ENCODE data around the gene DNM1.

Gene DNM1

DNA sequence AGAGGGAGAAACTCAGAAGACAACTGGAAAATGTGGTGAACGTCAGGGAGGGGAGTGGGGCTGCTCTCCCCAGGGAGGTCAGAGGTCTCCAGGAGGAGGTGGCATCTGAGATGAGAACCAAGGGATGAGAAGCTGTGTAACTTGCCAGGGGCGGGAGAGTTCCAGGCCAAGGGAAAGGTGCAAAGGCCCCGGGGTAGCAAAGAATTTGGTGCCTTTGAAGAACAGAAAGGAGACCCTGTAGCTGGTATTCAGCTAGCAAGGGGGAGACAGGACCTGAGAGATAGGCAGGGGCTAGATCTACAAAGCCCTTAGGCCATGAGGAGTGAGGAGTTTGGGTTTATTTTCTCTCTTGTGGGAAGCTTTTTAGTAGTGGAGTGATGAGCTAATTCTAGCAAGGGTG is 3.3 kb downstream of the DNM1 start:
- FAIRE-seq: no peak

GRCh38 chr9:128206916-128207910 is 4.0 kb downstream of the DNM1 start:
- FAIRE-seq: no peak

GRCh38 chr9:128208386-128208785 is 5.2 kb downstream of the DNM1 start:
- FAIRE-seq: no peak

- FAIRE-seq: no peak
Measured at GRCh38 chr9:128208946-128209669, 5.9 kb downstream of the DNM1 start.

DNA sequence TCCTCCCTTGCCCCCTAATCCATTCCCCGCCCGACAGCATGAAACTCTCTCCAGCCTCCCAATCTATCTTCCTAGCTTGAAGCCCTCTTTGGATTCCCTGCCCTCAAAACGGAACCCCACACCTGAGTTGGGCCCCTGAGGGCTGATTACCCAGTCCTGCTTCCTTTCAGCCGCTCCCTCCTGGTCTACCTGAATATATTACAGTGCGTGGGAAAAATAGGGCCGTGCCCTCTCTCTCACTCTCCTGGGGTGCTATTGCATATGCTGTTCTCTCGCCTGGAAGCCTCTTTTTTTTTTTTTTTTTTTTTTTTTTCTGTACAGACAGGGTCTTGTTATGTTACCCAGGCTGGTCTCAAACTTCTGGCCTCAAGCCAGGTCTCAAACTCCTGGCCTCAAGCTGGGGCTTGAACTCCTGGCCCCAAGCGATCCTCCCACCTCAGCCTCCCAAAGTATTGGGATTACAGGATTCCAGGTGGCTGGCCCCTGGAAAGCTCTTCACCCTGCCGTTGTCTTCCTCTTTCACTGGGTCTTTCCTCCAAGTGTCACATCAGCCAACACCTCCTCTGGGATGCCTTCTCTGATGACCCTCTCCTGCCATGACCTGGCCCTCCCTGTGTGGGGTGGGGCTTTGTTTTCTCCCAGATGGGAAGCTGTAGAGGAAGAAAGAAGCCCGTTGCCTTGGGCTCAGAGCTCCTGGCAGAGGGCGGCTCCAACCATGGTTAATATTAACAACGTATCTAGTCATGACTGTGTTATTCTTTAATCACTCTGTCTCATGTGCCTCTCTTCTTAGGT is 8.2 kb downstream of the DNM1 start:
- no peak for FAIRE-seq

- FAIRE-seq: no peak
Measured at GRCh38 chr9:128211981-128212281, 8.8 kb downstream of the DNM1 start.

DNA sequence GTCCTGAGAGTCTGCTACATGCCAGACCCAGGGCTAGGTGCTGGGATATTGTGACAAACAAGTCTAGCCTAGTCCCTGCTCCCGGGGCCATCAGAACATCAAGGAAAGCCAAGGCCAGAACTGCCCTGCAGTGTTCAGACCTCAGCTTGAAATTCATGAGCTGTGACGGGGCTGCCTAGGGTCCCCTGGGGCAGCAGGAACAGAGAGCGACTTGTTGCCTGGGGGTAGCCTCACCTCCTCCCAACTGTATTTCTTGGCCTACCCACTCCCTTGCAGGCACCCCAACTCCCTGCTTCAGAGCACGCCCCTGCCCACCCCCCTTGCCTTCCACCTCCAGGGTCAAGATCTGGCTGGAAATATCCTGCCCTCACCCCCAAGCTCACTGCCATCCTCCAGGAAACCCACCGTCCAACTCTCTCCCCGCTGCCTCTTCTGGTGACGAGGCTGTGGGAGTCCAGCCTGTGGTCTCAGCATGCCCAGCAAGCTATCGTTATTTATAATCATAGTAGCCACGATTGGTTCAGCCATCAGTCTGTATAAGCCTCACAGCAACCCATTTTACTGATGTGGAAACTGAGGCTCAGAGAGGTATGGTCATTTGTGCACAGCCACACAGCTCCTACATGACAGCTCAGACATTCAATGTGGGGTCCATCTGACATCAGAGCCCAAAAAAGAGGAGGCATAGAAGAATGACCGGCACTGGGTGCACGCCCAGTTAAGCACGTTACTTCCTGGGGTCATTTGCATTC is 10.7 kb downstream of the DNM1 start:
- FAIRE-seq: no peak

- no peak for FAIRE-seq
Measured at GRCh38 chr9:128214571-128215490, 11.7 kb downstream of the DNM1 start.

DNA sequence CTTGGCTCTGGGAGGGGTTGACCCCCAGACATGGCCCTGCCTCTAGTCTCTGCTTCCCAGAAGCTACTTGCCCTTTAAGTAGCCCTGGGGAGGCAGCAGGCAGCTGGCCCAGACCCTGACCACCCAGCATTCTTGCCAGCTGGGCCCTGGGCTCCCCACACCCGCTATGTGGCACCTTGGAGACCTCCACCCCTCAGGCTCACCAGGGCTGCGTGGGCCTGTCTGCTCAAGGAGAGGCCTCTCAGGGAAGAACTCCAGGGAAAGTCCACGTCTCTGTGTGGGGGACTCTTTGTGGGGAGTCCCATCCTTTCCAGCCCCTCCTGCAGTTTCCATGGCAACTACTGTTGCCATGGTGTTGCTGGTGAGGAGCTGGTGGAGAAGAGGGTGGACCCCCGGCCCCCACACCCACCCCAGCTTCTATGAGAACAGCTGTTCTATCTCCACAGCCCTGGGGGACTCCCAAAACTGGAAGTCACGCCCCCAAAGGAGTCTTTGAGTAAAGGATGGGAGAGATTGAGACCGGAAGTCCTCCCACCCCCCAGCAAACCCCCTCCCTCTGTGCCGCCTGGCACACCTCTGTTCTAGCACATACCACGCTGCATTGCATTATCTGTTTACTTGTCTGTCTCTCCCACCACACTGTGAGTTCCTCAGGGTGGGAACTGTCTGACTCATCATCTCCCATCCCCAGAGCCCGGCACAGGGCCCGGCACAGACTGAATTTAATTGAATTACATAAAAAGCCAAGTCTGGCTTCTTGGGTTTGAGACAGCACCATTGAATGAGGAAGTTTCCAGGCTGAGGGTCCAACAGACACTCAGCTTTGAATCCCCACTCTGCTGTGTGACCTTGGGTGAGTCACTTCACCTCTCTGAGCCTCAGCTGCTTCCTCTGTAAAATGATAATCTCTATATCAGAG is 12.6 kb downstream of the DNM1 start:
- FAIRE-seq: no peak

DNA sequence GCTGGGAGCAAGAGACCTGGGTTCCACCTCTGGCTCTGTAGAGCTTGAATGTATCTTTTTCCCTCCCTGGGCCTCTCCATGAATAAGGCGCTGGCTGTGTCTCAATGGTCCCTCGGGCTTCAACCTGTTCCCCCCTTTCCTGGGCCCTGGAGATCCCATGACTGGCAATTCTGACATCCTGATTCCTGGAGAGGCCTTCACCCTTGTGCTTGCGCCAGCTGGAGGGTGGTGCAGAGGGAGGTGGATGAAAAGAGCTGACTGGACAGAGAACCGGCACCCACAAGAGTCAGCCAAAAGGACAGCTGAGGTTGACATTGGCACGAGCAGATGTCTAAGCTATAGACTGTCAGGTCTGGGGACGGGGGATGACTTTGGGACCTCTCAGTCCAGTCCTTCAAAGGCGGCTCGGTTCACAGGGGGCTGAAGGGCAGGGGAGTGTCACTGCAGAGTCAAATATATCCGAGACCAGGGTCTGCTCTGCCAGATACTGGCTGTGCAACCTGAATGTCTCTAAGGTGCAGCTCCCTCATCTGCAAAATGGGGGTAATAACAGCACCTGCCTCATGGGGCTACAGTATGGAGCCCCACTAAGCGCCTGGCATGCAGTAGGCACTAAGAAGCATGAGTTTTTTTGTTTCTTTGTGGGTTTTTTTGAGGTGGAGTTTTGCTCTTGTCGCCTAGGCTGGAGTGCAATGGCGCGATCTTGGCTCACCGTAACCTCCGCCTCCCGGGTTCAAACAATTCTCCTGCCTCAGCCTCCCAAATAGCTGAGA is 13.8 kb downstream of the DNM1 start:
- no peak for FAIRE-seq

- FAIRE-seq: no peak
Measured at GRCh38 chr9:128218172-128218517, 15.0 kb downstream of the DNM1 start.

DNA sequence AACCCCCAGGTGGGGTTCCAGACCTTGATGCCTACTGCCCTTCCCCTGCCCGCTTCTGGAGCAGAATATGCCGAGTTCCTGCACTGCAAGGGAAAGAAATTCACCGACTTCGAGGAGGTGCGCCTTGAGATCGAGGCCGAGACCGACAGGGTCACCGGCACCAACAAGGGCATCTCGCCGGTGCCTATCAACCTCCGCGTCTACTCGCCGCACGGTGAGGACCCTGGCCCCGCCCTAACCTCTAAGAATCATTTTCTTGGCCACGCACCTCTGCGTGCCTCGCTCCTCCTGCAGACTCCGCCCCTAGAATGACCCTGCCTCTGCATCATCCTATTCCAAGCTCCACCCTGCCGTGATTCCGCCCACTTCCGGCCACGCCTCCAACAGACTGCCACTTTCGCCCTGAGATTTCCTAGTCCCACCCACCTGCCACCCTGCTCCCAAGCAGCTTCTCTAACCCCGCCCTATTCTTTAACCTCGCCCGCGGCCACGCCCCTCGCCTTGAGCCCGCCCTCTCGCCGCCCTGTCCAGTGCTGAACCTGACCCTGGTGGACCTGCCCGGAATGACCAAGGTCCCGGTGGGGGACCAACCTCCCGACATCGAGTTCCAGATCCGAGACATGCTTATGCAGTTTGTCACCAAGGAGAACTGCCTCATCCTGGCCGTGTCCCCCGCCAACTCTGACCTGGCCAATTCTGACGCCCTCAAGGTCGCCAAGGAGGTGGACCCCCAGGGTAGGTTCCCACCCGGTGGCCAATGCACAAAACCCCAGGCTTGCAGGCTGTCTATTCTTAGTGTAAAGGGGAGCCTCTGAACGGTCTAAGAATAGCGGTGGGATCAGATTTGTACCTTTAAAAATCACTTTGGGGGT is 15.6 kb downstream of the DNM1 start:
- peak; percentile 91 for FAIRE-seq

DNA sequence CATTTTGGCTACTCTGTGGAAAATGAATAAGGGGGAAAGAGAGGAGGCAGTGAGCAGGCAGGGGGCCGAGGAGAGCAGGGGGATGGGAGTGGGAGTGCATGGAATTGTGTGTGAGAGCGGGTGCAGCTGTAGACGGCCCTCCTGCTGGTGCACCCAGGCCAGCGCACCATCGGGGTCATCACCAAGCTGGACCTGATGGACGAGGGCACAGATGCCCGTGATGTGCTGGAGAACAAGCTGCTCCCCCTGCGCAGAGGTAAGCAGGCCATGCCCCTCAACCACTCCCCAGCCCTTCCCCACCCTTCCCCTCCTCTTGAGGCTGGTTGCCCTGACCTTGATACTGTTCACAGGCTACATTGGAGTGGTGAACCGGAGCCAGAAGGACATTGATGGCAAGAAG is 16.7 kb downstream of the DNM1 start:
- no peak for FAIRE-seq

GRCh38 chr9:128222026-128222425 is 18.8 kb downstream of the DNM1 start:
- FAIRE-seq: no peak

DNA sequence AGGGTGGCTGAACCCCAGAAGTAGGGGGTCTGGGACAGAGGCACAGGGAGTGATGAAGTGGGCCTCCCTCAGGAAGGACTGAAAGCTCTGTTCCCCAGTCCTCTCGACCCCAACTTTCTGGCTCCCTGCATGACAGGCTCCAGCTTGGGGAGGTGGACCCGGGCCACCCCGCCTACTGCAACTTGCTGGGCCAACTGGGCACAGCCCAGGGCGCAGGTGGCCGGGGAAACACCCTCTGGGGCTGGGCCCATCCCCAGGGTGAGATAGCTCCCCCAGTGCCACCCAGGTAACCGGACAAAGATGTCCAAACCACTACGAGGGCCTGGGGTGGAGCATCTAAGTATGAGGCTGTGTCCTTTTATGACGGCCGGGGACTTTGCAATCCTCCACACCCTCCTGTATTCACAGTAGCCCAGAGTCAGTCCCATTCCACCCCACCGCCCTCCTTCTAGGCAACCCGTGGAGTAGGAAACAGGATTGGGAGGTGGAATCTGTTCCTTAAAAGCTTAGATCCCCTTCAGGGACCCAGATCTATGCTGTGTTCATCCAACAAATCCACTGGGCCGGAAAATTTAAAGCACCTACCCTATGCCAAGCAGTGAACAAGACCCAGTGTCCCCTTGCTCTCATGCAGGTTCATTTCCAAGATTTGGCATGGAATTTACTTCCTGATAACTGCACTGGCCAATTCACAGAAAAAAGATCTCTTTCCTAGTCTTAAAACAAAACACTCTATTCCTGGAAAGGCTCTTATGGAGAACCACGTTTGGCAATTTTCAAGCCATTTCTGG is 19.9 kb downstream of the DNM1 start:
- FAIRE-seq: no peak

DNA sequence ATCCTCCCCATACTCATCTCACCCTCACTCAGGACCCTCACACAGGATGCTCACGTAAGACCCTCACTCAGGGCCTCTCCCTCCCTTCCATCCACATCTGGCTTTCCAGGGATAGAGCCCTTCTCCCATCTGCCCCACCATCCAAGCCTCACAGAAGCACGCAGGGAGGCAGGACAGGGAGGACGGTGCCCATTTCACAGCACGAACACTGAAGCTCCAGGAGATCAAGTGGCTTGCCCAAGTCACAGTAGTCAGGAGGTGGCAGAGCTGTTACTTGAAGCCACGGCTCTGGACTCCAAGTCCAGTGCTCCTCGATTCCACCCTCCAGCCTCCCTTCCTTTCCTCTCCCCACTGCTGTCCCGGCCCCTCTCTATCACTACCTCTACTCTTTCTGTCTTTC is 21.7 kb downstream of the DNM1 start:
- no peak for FAIRE-seq

GRCh38 chr9:128225770-128226411 is 22.7 kb downstream of the DNM1 start:
- FAIRE-seq: no peak
